HEK293T (cell line): Measurements from ENCODE around the gene FBP2.

Experiments
- CTBP1 ChIP-seq: fragments of 450-650 bp; IDR thresholded peaks from 2 replicates; pipeline ENCODE4 v1.6.1; 2016; ENCODE audit warnings: borderline replicate concordance
- ELF4 ChIP-seq: fragments of 450-650 bp; IDR thresholded peaks from 2 replicates; pipeline ENCODE4 v1.6.1; 2017; ENCODE audit warnings: antibody characterized with exemption
- FOXA1 ChIP-seq: fragments of 450-650 bp; IDR thresholded peaks from 2 replicates; pipeline ENCODE4 v1.6.1; 2016; ENCODE audit warnings: mild to moderate bottlenecking
- FOXK2 ChIP-seq: fragments of 450-650 bp; IDR thresholded peaks from 2 replicates; pipeline ENCODE4 v1.6.1; 2016; ENCODE audit warnings: mild to moderate bottlenecking
- FOXM1 ChIP-seq: fragments of 450-650 bp; IDR thresholded peaks from 2 replicates; pipeline ENCODE4 v1.6.1; 2017; ENCODE audit warnings: mild to moderate bottlenecking, borderline replicate concordance
- L3MBTL2 ChIP-seq: fragments of 450-650 bp; conservative IDR thresholded peaks from 2 replicates; pipeline ENCODE4 v1.6.1; 2016; ENCODE audit warnings: mild to moderate bottlenecking
- LEF1 ChIP-seq: fragments of 450-650 bp; IDR thresholded peaks from 2 replicates; pipeline ENCODE4 v1.6.1; 2017; ENCODE audit warnings: mild to moderate bottlenecking, borderline replicate concordance
- SP1 ChIP-seq: fragments of 450-650 bp; IDR thresholded peaks from 2 replicates; pipeline ENCODE4 v1.6.1; 2017
- SUZ12 ChIP-seq: fragments of 450-650 bp; IDR thresholded peaks from 2 replicates; pipeline ENCODE4 v1.6.1; 2016; ENCODE audit warnings: mild to moderate bottlenecking
- ZNF384 ChIP-seq: fragments of 450-650 bp; IDR thresholded peaks from 2 replicates; pipeline ENCODE4 v1.6.1; 2016
- TF ChIP-seq, protein P1 (sequence below): fragments of 450-650 bp; IDR thresholded peaks from 2 replicates; pipeline ENCODE4 v1.6.1; 2016

DNA sequence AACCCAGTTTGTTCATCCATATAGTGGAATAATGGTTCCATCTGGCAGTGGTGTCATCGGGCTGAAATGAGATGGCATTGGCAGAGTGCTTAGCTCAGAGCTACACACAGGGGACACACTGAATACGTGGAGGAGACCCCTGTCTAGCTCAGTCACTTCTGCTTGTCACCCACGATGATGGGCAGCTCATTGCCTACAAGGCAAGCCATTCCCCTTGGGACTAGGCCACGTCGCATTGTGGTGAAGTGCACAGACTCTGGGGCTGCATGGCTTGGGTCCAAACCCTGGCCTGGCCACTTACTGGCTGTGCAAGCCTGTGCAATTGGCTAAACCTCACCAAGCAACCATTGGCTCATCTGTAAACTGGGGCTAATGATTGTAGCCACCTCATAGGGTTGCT lies 48.9 kb upstream of the FBP2 start:
- TF ChIP-seq FOXK2 (no peak), SP1 (no peak), LEF1 (no peak), SUZ12 (no peak), ZNF384 (no peak), CTBP1 (no peak), FOXA1 (no peak), FOXM1 (no peak), L3MBTL2 (no peak), ELF4 (no peak)
- TF ChIP-seq, protein P1, sequence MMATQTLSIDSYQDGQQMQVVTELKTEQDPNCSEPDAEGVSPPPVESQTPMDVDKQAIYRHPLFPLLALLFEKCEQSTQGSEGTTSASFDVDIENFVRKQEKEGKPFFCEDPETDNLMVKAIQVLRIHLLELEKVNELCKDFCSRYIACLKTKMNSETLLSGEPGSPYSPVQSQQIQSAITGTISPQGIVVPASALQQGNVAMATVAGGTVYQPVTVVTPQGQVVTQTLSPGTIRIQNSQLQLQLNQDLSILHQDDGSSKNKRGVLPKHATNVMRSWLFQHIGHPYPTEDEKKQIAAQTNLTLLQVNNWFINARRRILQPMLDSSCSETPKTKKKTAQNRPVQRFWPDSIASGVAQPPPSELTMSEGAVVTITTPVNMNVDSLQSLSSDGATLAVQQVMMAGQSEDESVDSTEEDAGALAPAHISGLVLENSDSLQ: no peak
